ENCODE results near the gene SCLY. TPM values are rescaled to one million over a fixed set of nuclear protein-coding genes. Genes with fewer than 3 reads are reported as not detected.

SCLY gene
- total RNA-seq, 1 experiment from 2014 or later: 28.7 TPM

DNA sequence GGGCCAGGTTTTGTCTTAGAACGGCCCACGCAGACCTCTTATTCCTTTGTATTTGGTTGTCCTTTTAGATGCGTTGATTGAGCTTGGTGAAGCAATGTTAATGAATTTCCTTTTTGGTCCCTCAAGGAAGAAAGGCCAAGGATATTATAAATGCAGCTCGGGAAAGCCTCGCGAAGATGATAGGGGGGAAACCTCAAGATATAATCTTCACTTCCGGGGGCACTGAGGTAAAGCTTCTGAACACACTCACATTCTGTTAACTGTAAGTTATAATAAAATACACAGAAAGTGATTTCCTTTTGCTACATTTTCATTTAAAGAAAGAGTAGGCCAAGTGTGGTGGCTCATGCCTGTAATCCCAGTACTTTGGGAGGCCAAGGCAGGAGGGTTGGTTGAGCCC is 7.1 kb downstream of the SCLY start:
- POLR2A ChIA-PET: no interaction called here
- peaks cover 29% of the 10 kb centered on the region; the same call in 1 of the 2 replicates for H3K79me2 ChIP-seq (ENCODE audit: insufficient read depth, low read length)

DNA sequence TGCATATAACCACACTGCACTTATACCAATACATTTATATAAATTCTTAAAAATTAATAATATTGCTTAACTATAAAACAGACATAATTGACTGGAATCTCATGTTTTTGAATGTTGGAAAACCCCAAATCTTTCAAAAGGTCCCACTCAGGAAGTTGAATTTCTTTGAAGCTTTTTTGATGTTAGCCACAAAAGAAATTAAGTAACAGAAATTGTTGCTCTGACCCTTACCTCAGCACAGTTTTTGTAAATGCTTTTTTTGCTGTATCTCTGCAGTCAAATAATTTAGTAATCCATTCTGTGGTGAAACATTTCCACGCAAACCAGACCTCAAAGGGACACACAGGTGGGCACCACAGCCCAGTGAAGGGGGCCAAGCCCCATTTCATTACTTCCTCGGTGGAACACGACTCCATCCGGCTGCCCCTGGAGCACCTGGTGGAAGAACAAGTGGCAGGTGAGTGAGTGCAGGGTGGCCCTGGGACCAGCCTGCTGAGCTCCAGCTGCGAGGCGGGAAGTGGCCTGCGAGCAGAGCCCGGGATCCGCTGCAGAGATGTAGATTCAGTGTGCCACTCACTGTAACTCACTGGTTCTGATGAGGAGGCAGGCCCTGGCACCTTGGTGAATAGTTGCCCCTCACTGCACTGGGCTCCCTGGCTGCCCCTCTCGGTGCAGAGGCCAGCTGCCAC is 8.4 kb downstream of the SCLY start:
- Histone ChIP-seq H2AFZ (ENCODE audit: low read depth, low read length, poor library complexity, severe bottlenecking) (no peak overlapping the region), H3K9me3 (ENCODE audit: control insufficient read depth in 1 of 2, insufficient read depth in 1 of 2, low read depth in 1 of 2, low read length in 2 of 2) (no peaks in the 10 kb centered on the region), H3K27me3 (ENCODE audit: insufficient read depth, low read length) (no peaks in the 10 kb centered on the region), H3K4me2 (ENCODE audit: low read length) (no peak overlapping the region), H3K79me2 (ENCODE audit: insufficient read depth, low read length) (peaks cover 19% of the 10 kb centered on the region; the same call in 1 of the 2 replicates), H3K9ac (ENCODE audit: low read length) (no peak overlapping the region), H3K9me2 (ENCODE audit: insufficient read depth) (no peaks in the 10 kb centered on the region), H4K20me1 (ENCODE audit: insufficient read depth) (no peaks in the 10 kb centered on the region), H3K36me3 (ENCODE audit: control insufficient read depth in 1 of 2, insufficient read depth in 2 of 2, low read length in 2 of 2) (peaks cover 16 to 50% of the 10 kb centered on the region in 2 experiments), H3K4me1 (ENCODE audit: control insufficient read depth in 1 of 2, insufficient read depth in 2 of 2, low read length in 2 of 2) (no peaks in the 10 kb centered on the region), H3K4me3 (replicated peaks in 1 of 2; ENCODE audit: low read depth in 1 of 2, low read length in 2 of 2) (no peak overlapping the region), H3K27ac (ENCODE audit: low read depth, low read length) (no peak overlapping the region)
- ATAC-seq (no peak), DNase-seq (ENCODE audit: low read depth, low spot score) (no peak)
- no TSS peak for BruUV-seq (replicated peaks)
- TF ChIP-seq CEBPB (IDR thresholded peaks at IDR 0.05; ENCODE audit: low read depth) (no peak), EZH2phosphoT487 (IDR thresholded peaks at IDR 0.05; ENCODE audit: borderline replicate concordance) (no peak), ZFX (IDR thresholded peaks at IDR 0.05) (no peak), SIN3A (IDR thresholded peaks at IDR 0.05; ENCODE audit: low read depth) (no peak), POLR2A (IDR thresholded peaks at IDR 0.05; ENCODE audit: borderline replicate concordance, extremely low read depth, insufficient read depth, insufficient read length) (no peak), EZH2 (IDR thresholded peaks at IDR 0.05) (no peak), RAD21 (IDR thresholded peaks at IDR 0.05; ENCODE audit: low read depth) (no peak), JUND (IDR thresholded peaks at IDR 0.05) (no peak), TCF7L2 (IDR thresholded peaks at IDR 0.05; ENCODE audit: borderline replicate concordance, extremely low read depth, insufficient read depth, insufficient read length) (no peak), POLR2AphosphoS5 (IDR thresholded peaks at IDR 0.05; ENCODE audit: low read depth, low read length) (no peak)
- TF ChIP-seq, protein P1, sequence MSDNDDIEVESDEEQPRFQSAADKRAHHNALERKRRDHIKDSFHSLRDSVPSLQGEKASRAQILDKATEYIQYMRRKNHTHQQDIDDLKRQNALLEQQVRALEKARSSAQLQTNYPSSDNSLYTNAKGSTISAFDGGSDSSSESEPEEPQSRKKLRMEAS (IDR thresholded peaks at IDR 0.05): no peak
- TF ChIP-seq, protein P2, sequence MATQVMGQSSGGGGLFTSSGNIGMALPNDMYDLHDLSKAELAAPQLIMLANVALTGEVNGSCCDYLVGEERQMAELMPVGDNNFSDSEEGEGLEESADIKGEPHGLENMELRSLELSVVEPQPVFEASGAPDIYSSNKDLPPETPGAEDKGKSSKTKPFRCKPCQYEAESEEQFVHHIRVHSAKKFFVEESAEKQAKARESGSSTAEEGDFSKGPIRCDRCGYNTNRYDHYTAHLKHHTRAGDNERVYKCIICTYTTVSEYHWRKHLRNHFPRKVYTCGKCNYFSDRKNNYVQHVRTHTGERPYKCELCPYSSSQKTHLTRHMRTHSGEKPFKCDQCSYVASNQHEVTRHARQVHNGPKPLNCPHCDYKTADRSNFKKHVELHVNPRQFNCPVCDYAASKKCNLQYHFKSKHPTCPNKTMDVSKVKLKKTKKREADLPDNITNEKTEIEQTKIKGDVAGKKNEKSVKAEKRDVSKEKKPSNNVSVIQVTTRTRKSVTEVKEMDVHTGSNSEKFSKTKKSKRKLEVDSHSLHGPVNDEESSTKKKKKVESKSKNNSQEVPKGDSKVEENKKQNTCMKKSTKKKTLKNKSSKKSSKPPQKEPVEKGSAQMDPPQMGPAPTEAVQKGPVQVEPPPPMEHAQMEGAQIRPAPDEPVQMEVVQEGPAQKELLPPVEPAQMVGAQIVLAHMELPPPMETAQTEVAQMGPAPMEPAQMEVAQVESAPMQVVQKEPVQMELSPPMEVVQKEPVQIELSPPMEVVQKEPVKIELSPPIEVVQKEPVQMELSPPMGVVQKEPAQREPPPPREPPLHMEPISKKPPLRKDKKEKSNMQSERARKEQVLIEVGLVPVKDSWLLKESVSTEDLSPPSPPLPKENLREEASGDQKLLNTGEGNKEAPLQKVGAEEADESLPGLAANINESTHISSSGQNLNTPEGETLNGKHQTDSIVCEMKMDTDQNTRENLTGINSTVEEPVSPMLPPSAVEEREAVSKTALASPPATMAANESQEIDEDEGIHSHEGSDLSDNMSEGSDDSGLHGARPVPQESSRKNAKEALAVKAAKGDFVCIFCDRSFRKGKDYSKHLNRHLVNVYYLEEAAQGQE (IDR thresholded peaks at IDR 0.05; ENCODE audit: low read depth): no peak
- POLR2A ChIA-PET: no interaction called here
- CTCF ChIA-PET: no interaction called here
- intact Hi-C loops (cut with micrococcal nuclease): no loop called here
- RAD21 ChIA-PET (ENCODE audit: low non-redundant PET in 1 of 2, low total read pairs in 2 of 2, uncharacterized antibody in 2 of 2, unreplicated experiment in 2 of 2): no interaction called here

More for the DNA sequence above, 7.1 kb downstream of the SCLY start:
- H3K9me3 ChIP-seq (ENCODE audit: control insufficient read depth in 1 of 2, insufficient read depth in 1 of 2, low read depth in 1 of 2, low read length in 2 of 2): no peaks in the 10 kb centered on the region
- H3K36me3 ChIP-seq (ENCODE audit: control insufficient read depth in 1 of 2, insufficient read depth in 2 of 2, low read length in 2 of 2): peaks cover 16 to 53% of the 10 kb centered on the region in 2 experiments
- intact Hi-C loops (cut with micrococcal nuclease): no loop called here
- DNase-seq (ENCODE audit: low read depth, low spot score) (no peak), ATAC-seq (no peak)
- ChIA-PET CTCF (no interaction called here), RAD21 (ENCODE audit: low non-redundant PET in 1 of 2, low total read pairs in 2 of 2, uncharacterized antibody in 2 of 2, unreplicated experiment in 2 of 2) (no interaction called here)
- no peaks in the 10 kb centered on the region for H3K27me3 ChIP-seq (ENCODE audit: insufficient read depth, low read length)
- H4K20me1 ChIP-seq (ENCODE audit: insufficient read depth): no peaks in the 10 kb centered on the region
- H3K9me2 ChIP-seq (ENCODE audit: insufficient read depth): no peaks in the 10 kb centered on the region
- no peak overlapping the region for H3K4me3 ChIP-seq (replicated peaks in 1 of 2; ENCODE audit: low read depth in 1 of 2, low read length in 2 of 2)
- no peak overlapping the region for H3K9ac ChIP-seq (ENCODE audit: low read length)
- no peak overlapping the region for H2AFZ ChIP-seq (ENCODE audit: low read depth, low read length, poor library complexity, severe bottlenecking)
- H3K27ac ChIP-seq (ENCODE audit: low read depth, low read length): no peak overlapping the region
- TF ChIP-seq CEBPB (IDR thresholded peaks at IDR 0.05; ENCODE audit: low read depth): no peak
- H3K4me1 ChIP-seq (ENCODE audit: control insufficient read depth in 1 of 2, insufficient read depth in 2 of 2, low read length in 2 of 2): peaks cover 0 to under 1% of the 10 kb centered on the region in 2 experiments; a peak in 1 of 4 replicates
- H3K4me2 ChIP-seq (ENCODE audit: low read length): no peak overlapping the region
- BruUV-seq (replicated peaks): no TSS peak
